ENCODE data around the gene ZNF473.
"Not testable (repeated sequence)": the region's sequence is repeated elsewhere in the genome, so short reads cannot be mapped to it uniquely, and the experiment has no call there.

Gene ZNF473

DNA sequence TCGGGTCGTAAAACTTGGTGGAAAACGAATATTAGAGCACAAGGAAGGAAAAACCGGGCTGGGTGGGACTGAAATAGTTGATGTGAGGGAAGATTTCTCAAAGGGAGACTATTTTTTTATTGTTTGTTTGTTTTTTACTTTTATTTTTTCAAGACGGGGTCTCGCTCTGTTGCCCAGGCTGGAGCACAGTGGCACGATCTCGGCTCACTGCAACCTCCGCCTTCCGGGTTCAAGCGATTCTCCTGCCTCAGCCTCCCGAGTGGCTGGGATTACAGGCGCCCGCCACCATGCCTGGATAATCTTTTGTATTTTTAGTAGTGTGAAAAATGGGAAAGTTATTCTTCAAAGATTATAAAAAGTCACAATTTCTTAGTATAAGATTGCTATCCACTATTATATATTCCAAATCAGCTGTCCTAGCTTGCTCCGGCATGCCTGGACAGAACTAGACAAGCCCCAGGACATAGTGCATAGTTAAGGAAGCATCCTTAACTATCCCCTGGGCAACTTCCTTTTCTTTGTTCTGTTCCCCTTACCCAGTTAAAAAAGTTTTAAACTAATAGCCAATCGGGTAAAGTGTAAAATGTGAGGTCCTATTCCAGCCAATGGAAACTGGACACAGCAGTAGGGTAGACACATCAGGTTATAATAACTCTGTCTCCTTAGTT is 25.6 kb downstream of the ZNF473 start:
- not testable (repeated sequence) for DNase-seq

DNA sequence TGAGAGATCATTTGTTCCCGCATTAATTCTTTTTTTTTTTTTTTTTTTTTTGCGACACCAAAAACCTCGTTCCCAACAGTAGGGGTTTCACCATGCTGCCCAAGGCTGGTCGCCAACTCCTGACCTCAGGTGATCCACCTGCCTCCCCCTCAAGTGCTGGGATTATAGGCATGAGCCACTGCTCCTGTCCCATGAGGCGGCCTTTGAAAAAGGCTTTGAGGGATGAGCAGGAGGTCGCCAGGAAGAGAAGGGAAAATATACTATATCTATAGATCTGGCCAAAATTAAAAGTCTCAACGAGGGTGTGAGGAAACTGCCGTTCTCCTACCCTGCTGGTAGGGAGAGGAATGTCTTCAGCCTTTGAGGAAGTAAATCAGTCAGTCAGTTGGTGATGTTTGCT is 26.2 kb downstream of the ZNF473 start:
- no peak for DNase-seq

DNA sequence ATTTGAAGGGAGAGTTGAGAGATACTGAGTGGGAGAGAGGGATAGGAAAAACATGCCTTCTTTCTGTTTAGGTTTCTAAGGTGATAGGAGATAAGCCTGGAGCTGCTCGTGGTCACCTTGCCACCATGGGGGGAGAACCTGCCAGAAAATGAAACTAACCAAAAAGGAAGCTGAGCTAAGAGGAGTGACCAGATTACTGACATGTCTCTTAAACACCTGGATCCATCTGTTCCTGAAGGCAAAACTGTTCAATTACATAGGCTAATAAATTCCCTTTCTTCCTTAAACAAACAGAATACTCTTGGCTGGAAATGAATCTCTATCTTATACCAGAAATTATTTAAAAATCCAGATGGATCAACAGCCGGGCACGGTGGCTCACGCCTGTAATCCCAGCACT is 27.3 kb downstream of the ZNF473 start:
- DNase-seq, result no peak

DNA sequence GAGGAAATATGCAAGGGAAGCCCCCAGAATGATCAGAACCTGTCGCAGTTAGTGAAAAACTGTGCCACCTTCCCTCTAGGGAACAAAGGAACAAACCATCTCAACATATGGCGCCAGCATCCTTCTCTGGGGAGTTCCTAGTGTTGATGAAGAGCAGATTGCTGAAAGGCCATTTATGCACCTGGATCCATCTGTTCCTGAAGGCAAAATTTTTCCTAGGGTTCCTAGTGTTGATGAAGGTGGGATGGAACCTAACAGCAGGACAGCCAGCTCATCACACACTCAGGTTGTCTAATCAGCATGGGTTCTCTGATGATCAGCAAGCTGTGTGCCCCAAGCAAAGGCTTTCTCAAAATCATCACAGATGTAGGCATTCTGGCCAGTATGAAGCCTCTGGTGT is 32.6 kb downstream of the ZNF473 start:
- no peak for DNase-seq

DNA sequence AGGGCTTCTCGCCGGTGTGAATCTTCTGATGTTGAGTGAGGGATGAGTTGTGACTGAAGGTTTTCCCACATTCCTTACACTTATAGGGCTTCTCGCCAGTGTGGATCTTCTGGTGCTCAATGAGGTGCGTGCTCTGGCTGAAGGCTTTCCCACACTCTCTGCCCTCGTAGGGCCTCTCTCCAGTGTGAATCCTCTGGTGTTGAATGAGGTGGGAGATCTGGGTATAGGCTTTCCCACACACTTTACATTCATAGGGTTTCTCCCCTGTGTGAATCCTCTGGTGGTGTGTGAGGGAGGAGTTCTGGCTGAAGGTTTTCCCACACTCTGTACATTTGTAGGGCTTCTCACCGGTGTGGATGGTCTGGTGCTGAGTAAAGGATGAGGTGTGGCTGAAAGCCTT is 33.2 kb downstream of the ZNF473 start:
- DNase-seq, result no peak

DNA sequence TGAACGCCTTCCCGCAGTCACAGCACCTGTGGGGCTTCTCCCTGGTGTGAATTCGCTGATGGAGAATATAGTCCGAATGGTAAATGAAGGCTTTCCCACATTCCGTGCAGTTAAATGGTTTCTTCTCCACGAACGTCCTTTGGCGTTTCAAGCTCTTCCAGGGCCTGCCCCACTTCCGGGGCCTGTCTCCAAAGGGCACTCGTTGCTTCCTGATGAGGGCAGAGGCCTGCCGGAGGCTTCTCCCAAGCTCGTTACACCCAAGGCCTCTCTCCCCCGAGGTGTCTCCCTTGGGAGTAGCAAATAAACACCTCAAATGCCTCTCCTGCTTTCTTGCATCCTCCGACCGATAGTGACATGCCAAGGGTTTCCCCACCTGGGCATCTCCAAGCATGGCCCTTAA is 34.3 kb downstream of the ZNF473 start:
- no peak for DNase-seq

DNA sequence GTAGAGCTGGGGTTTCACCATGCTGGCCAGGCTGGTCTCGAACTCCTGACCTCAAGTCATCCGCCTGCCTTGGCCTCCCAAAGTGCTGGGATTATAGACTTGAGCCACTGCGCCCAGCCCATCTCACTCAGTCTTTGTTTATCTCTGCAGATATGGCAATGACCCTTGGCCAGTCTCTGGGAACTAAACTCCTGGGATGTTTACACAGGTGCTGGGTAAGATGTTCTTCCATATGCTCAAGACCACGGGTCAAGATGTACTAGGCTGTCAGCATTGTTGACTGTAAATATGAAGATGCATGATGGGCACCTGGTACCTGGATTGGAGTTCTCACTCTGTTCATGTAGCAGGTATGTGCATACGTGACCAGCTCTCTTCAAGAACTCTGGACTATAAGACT is 35.8 kb downstream of the ZNF473 start:
- DNase-seq, result no peak

DNA sequence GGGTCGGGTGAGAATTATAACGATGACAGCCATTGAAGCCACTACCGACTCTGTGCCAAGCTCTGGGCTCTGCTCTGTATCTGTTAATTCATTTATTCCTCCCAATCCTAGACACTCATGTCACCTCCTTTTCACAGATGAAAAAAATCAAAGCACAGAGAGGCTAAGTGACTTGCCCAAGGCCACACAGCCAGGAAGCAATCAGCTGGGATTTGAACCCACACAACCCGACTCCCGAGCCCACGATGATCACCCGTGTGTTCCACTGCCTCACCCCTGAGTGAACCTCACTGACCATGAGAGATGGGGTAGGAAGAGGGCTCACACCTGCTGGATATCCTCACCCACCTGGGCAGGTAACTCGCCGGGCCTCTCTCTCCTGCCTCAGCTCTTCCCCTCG is 40.1 kb downstream of the ZNF473 start:
- DNase-seq, result no peak

DNA sequence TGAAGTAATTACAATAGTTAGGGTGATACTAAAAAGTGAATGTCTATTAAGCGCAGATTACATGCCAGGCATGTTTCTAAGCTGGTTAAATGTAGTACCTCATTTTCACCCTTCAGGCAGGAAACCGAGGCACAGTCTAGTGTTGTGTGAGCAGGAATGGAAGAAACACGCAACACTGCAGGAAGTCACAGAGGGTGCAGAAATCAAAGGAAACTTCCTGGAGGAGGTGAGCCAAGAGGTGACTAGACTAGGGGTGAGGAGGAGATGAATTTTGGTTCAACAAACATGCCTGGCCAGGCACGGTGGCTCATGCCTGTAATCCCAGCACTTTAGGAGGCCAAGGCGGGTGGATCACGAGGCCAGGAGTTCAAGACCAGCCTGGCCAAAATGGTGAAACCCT is 41.8 kb downstream of the ZNF473 start:
- no peak for DNase-seq

DNA sequence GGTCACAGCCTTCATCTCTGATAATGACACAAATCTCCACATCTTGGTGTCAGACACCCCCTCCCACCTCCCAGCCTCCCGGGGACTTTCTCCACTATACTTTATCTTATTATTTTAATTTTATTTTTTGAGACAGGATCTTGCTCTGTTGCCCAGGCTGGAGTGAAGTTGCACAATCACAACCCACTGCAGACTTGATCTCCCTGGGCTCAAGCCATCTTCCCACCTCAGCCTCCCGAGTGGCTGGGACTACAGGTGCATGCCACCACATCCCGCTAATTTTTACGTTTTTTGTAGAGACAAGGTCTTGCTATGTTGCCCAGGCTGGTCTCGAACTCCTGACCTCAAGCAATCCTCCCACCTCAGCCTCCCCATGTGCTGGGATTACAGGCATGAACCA is 42.6 kb downstream of the ZNF473 start:
- DNase-seq, result not testable (repeated sequence)

DNA sequence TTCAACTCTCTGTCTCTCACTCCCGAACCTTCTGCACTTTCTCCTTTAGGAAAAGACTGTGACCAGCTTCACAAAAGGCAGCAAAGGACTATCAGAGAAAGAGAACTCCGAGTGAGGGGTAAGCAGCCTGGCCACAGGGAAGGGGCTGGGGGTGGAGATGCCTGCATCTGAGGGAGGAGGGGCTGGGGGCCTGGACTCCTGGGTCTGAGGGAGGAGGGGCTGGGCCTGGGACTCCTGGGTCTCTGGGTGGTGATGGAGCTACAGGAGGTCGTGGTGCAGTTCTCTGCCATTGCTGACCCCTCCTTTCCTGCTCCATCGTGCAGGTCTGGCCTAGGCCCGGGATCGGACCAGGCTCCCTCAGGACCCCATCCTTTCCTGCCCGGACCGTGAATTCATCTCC is 49.3 kb downstream of the ZNF473 start:
- DNase-seq, result not testable (repeated sequence)

DNA sequence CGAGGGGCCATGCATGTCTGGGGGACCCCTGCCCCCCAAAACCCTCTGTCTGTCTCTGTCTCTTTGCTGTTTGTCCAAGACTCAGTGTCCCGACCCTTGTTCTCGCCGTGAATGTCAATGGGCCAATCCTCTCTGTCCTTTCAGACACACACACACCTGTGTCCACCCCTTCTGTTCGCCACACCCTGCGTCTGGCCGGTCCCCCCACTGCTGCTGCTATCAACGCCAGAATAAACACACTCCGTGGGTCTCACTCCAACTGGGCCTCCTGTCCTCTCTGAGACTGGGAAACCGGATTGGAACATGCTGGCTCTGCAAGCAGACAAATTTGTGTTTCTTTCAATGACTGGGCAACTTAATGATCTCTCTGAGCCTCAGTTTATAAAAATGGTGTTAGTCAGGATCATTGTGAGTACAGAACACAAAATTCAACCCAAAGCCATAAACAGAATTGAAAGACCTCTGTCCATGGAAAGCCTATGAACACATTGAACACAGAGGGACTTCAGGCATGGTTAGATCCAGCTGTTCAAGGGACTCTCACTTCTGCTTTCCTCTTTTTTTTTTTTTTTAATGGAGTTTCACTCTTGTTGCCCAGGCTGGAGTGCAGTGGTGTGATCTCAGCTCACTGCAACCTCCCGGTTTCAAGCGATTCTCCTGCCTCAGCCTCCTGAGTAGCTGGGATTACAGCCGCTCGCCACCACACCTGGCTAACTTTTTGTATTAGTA is 50.0 kb downstream of the ZNF473 start:
- DNase-seq, result not testable (repeated sequence)

DNA sequence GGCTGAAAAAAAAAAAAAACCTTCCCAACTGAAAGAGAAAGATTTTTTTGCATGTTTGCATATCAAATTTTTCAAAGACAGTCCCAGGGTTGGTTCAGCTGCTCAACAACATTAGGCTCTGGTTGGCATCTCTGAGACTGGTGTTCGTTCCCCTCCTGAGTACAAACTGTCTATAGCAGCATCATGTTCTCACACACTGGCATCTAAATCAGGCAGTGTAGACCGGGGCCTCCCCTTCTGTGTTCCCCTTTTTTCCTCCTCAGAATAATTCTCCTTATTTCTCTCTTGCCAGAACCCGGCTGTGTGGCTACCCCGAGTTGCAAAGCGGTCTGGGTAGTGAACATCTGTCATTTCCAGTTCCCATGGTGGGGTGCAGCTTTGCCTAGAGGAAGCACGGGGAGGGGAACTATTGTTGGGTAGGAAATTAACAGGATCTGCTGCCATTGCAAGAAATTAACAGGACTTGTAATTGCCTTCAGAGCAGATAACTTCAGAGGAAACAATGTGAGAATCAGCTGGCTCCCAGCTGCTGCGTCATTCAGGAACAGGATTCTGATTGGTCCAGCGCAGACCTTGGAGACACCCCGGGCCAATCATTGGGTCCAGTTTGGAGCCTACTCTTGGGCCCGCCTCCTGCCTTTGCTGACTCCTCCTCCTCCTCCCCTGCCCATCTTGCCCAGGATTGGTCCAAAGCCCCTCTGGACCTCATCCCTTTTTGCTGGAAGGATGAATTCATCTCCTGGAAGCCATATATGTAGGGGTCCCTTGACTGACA is 51.0 kb downstream of the ZNF473 start:
- not testable (repeated sequence) for DNase-seq

DNA sequence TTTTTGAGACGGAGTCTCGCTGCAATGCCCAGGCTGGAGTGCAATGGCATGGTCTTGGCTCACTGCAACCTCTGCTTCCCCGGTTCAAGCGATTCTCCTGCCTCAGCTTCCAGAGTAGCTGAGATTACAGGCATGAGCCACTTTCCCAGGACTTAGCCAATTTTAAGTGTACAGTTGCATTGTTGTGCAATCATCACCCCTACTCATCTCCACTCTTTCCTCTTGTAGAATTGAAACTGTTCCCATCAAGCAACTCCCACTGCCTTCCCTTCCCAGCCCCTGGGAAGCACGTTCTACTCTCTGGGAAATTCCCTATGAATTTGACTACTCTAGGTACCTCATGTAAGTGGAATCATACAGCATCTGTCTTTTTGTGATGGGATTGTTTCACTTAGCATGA is 53.2 kb downstream of the ZNF473 start:
- not testable (repeated sequence) for DNase-seq

DNA sequence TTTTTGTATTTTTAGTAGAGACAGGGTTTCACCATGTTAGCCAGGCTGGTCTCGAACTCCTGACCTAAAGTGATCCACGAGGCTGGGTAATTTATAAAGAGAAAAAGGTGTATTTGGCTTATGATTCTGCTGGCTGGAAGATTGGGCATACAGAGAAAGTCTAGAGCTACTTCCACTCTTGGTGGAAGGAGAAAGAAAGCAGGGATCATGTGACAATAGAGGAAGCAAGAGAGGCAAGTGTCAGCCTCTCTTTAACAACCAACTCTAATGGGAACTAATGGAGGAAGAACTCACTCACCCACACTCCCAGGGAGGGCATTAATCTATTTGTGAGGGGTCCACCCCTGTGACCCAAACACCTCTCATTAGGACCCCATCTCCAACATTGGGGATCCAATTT is 58.6 kb downstream of the ZNF473 start:
- not testable (repeated sequence) for DNase-seq

DNA sequence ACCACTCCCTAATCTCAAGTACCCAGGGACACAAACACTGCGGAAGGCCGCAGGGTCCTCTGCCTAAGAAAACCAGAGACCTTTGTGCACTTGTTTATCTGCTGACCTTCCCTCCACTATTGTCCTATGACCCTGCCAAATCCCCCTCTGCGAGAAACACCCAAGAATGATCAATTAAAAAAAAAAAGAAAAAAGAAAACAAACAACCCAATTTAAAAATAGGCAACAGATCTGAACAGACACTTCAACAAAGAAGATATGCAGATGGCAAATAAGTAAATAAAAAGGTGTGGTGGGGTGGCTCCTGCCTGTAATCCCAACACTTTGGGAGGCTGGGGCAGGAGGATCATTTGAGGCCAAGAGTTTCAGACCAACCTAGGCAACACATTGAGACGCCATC is 61.3 kb downstream of the ZNF473 start:
- not testable (repeated sequence) for DNase-seq

DNA sequence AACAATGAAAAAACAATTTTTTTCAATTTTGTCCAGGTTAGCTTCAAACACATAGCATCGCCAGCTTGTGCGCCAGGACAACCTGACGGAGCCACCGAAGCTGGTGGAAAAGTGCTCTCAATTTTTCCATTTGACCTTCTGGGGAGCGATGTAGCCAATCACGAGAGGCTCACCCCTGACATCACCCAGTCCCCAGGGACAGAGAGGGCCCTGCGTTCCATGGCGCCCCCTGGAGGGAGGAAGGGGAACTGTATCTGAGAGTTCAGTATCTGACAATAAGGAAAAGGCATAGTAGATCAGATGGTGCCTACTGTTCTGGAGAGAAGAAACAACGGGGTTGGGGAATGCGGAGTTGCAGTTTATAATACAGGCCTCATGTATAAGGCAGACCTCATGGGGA is 64.9 kb downstream of the ZNF473 start:
- DNase-seq, result not testable (repeated sequence)

DNA sequence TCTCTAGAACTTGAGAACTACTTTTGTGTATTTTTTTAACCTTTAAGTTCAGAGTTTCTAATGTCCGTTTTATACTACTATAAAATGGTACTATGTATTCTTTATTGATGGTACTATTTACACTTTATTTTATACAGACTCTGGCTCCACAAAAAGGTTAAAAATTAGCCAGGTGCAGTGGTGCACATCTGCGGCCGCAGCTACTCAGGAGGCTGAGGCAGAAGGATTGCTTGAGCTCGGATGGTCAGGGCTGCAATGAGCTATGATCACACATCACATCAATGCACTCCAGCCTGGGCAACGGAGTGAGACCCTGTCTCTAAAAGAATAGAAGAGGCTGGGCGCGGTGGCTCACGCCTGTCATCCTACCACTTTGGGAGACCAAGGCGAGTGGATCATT is 66.0 kb downstream of the ZNF473 start:
- not testable (repeated sequence) for DNase-seq

DNA sequence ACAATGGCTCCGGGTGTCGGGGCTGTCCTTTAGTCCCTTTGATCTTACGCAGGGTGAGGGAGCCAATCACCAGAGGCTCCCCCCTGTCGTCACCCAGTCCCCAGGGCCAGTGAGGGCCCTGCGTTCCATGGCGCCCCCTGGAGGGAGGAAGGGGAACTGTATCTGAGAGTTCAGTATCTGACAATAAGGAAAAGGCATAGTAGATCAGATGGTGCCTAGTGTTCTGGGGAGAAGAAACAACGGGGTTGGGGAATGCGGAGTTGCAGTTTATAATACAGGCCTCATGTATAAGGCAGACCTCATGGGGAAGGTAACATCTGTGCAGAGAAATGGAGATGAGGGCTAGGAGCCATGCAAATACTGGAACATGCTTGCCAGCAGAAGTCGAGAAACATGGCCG is 66.8 kb downstream of the ZNF473 start:
- DNase-seq, result not testable (repeated sequence)

DNA sequence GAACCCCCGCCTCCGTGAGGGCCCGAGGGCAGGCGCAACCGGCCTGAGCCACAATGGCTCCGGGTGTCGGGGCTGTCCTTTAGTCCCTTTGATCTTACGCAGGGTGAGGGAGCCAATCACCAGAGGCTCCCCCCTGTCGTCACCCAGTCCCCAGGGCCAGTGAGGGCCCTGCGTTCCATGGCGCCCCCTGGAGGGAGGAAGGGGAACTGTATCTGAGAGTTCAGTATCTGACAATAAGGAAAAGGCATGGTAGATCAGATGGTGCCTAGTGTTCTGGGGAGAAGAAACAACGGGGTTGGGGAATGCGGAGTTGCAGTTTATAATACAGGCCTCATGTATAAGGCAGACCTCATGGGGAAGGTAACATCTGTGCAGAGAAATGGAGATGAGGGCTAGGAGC is 72.1 kb downstream of the ZNF473 start:
- DNase-seq, result not testable (repeated sequence)

DNA sequence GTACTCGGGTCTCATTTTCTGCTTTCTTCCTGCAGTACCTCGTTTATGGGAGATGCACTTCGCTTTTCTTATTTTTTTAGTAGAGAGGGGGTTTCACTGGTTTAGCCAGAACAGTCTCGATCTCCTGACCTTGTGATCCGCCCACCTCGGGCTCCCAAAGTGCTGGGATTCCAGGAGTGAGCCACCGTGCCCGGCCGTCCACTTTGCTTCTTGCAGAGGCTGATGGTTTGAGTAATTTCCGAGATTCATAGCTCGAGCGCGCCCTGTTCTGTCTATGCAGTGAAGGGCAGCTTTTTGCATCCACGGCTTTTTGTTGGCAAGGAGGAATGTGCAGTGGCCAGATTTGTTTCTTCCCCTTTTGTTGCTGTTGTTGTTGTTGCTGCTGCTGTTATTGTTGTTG is 73.1 kb downstream of the ZNF473 start:
- not testable (repeated sequence) for DNase-seq

DNA sequence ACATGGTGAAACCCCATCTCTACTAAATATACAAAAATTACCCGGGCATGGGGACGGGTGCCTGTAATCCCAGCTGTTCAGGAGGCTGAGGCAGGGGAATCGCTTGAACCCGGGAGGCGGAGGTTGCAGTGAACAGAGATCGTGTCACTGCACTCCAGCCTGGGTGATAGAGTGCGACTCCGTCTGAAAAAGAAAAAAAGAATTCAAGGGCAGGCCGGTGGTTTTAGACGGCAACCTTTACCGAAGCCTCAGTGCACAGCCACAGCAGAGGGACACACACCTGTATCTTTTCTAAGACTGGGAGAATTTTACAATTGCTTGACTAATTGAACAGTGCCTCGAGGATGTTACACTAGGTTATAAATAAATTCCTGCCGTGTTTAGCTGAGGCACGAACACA is 73.9 kb downstream of the ZNF473 start:
- not testable (repeated sequence) for DNase-seq

DNA sequence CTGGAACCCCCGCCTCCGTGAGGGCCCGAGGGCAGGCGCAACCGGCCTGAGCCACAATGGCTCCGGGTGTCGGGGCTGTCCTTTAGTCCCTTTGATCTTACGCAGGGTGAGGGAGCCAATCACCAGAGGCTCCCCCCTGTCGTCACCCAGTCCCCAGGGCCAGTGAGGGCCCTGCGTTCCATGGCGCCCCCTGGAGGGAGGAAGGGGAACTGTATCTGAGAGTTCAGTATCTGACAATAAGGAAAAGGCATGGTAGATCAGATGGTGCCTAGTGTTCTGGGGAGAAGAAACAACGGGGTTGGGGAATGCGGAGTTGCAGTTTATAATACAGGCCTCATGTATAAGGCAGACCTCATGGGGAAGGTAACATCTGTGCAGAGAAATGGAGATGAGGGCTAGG is 75.1 kb downstream of the ZNF473 start:
- not testable (repeated sequence) for DNase-seq
